NCI-H1092 (cell line): Measurements from ENCODE around the gene POU2F2.

Source experiments
- DNase-seq: peaks from one replicate; lab custom pipeline; 2025; lab: John Stamatoyannopoulos, UW

POU2F2 gene

GRCh38 chr19:42154471-42155323 lies 22.5 kb upstream of the POU2F2 start:
- DNase-seq, result peak; percentile 27

GRCh38 chr19:42153672-42154433 lies 21.6 kb upstream of the POU2F2 start:
- peak; percentile 45 for DNase-seq

GRCh38 chr19:42152910-42153671 lies 20.8 kb upstream of the POU2F2 start:
- DNase-seq, result no peak

- no peak for DNase-seq
These were observed 19.8 kb upstream of the POU2F2 start for GRCh38 chr19:42151782-42152684.

- no peak for DNase-seq
These were observed 18.7 kb upstream of the POU2F2 start for GRCh38 chr19:42150911-42151361.

GRCh38 chr19:42150364-42150763 lies 18.1 kb upstream of the POU2F2 start:
- peak; percentile 57 for DNase-seq

GRCh38 chr19:42149447-42150202 lies 17.4 kb upstream of the POU2F2 start:
- DNase-seq, result no peak

GRCh38 chr19:42148266-42148665 lies 16.0 kb upstream of the POU2F2 start:
- no peak for DNase-seq

GRCh38 chr19:42143341-42144234 lies 11.3 kb upstream of the POU2F2 start:
- no peak for DNase-seq

- no peak for DNase-seq
These were observed 8.0 kb upstream of the POU2F2 start for GRCh38 chr19:42140125-42140754.

GRCh38 chr19:42134535-42135070 lies 2.4 kb upstream of the POU2F2 start:
- no peak for DNase-seq

- DNase-seq, result peak; percentile 56
These were observed 744 bp upstream of the POU2F2 start for GRCh38 chr19:42132851-42133528.

GRCh38 chr19:42131149-42132029 lies 857 bp downstream of the POU2F2 start:
- DNase-seq, result no peak

- DNase-seq, result no peak
These were observed 2.0 kb downstream of the POU2F2 start for GRCh38 chr19:42130254-42130573.

GRCh38 chr19:42129399-42130253 lies 2.6 kb downstream of the POU2F2 start:
- no peak for DNase-seq

GRCh38 chr19:42126574-42126973 lies 5.7 kb downstream of the POU2F2 start:
- no peak for DNase-seq
